MM.1S (cell line): Measurements from ENCODE around the gene ATL1.

Source experiments
- EZH2 ChIP-seq: fragments of 300-600 bp; sonication (generic); optimal IDR thresholded peaks from 2 replicates; pipeline ENCODE3; 2017; ENCODE audit warnings: low read depth, mild to moderate bottlenecking, antibody characterized with exemption, low read length, mixed read lengths
- TF ChIP-seq, protein P1 (sequence below): fragments of 300-600 bp; sonication (generic); IDR thresholded peaks from 2 replicates; pipeline ENCODE4 v1.5.1; 2016; ENCODE audit warnings: antibody characterized with exemption, low read length, mixed read lengths

DNA sequence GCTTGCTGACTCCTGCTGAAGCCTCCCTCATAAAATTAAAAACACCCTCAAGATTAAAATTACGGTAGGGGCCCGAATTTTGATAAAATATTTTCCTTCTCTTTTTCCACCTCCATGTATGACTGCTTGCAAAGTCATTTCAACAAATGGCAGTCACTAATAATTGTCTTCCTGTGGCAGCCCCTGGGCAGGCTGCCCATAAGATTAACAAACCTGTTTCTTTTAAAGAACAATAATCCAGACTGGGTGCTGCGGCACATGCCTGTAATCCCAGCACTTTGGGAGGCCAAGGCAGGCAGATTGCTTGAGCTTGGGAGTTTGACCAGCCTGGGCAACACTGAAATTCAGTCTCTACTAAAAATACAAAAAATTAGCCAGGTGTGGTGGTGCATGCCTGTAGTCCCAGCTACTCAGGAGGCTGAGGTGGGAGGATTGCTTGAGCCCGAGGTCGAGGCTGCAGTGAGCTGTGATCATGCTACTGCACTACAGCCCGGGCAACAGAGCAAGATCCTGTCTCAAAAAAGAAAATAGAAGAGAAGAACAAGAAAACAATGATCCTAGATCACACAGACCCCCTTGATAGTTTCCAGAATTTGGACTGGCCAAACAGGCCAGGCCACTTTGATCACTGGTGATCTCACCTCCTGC is 99.5 kb downstream of the ATL1 start:
- TF ChIP-seq, protein P1, sequence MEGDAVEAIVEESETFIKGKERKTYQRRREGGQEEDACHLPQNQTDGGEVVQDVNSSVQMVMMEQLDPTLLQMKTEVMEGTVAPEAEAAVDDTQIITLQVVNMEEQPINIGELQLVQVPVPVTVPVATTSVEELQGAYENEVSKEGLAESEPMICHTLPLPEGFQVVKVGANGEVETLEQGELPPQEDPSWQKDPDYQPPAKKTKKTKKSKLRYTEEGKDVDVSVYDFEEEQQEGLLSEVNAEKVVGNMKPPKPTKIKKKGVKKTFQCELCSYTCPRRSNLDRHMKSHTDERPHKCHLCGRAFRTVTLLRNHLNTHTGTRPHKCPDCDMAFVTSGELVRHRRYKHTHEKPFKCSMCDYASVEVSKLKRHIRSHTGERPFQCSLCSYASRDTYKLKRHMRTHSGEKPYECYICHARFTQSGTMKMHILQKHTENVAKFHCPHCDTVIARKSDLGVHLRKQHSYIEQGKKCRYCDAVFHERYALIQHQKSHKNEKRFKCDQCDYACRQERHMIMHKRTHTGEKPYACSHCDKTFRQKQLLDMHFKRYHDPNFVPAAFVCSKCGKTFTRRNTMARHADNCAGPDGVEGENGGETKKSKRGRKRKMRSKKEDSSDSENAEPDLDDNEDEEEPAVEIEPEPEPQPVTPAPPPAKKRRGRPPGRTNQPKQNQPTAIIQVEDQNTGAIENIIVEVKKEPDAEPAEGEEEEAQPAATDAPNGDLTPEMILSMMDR: no peak
- no peak for TF ChIP-seq EZH2
